ENCODE data around the gene PLK5.

GRCh38 chr19:1523412-1524286 lies at the start of gene PLK5:
- TF ChIP-seq CTCF (IDR thresholded peaks at IDR 0.05; ENCODE audit: low read length) (no peak), EZH2 (IDR thresholded peaks at IDR 0.05; ENCODE audit: borderline replicate concordance, low read length) (no peak)

Measured in OCI-LY1 (cell line).